Gastrocnemius medialis (tissue), 4 donors: Measurements from ENCODE around the gene PAPOLG.
"Not testable (repeated sequence)": the region's sequence is repeated elsewhere in the genome, so short reads cannot be mapped to it uniquely, and the experiment has no call there.

ENCODE experiments used
- CTCF ChIP-seq, 5 experiments: fragments of 450-650 bp in 3 of 5; fragments of 200-600 bp in 2 of 5; sonication (generic) in 2 of 5; IDR thresholded peaks in 4 of 5; conservative IDR thresholded peaks in 1 of 5; 1 replicate in 4 of 5; 2 replicates in 1 of 5; pipeline ENCODE4 v1.5.1; 2016 to 2019; ENCODE audit warnings: antibody characterized with exemption in 5 of 5, mild to moderate bottlenecking in 3 of 5, moderate library complexity in 3 of 5
- POLR2A ChIP-seq, 2 donors: fragments of 450-650 bp; IDR thresholded peaks; one replicate each; pipeline ENCODE4 v1.6.1; 2017; ENCODE audit warnings: antibody characterized with exemption in 2 of 2, mild to moderate bottlenecking in 2 of 2, moderate library complexity in 2 of 2

- not testable (repeated sequence) for TF ChIP-seq CTCF (IDR thresholded peaks at IDR 0.05 in 4 of 5, conservative IDR thresholded peaks at IDR 0.05 in 1 of 5); POLR2A (IDR thresholded peaks at IDR 0.05)
These were observed 61.1 kb downstream of the PAPOLG start for GRCh38 chr2:60817191-60817590.
